Smooth muscle cell (in vitro differentiated cells): ENCODE data around the gene AR. TPM values are rescaled to one million over a fixed set of nuclear protein-coding genes. Genes with fewer than 3 reads are reported as not detected.

Source experiments
- DNase-seq: peaks from one replicate; lab custom pipeline; 2025; ENCODE audit not compliant: unreplicated experiment; lab: John Stamatoyannopoulos, UW
- H2AFZ ChIP-seq: fragments of 200-600 bp; sonication (generic); 2 replicates; pipeline ENCODE4 v1.6.0; 2016; ENCODE audit warnings: antibody characterized with exemption, low read depth, mild to moderate bottlenecking
- H3F3A ChIP-seq: fragments of 200-600 bp; sonication (generic); 2 replicates; pipeline ENCODE4 v1.6.0; 2017; ENCODE audit warnings: antibody characterized with exemption, low read depth
- H3K27ac ChIP-seq: fragments of 200-600 bp; sonication (generic); 2 replicates; pipeline ENCODE4 v1.5.1; 2016; ENCODE audit warnings: low read depth, mild to moderate bottlenecking
- H3K27me3 ChIP-seq: fragments of 200-600 bp; sonication (generic); 2 replicates; pipeline ENCODE4 v1.6.1; 2016; ENCODE audit warnings: low read depth, mild to moderate bottlenecking
- H3K36me3 ChIP-seq: fragments of 200-600 bp; sonication (generic); 2 replicates; pipeline ENCODE4 v1.5.1; 2016; ENCODE audit warnings: low read depth
- H3K4me1 ChIP-seq: fragments of 200-600 bp; sonication (generic); 2 replicates; pipeline ENCODE4 v1.5.1; 2016; ENCODE audit warnings: low read depth
- H3K4me2 ChIP-seq: fragments of 200-600 bp; sonication (generic); 2 replicates; pipeline ENCODE4 v1.6.0; 2016; ENCODE audit warnings: mild to moderate bottlenecking
- H3K4me3 ChIP-seq: fragments of 200-600 bp; sonication (generic); 2 replicates; pipeline ENCODE4 v1.5.1; 2016; ENCODE audit warnings: mild to moderate bottlenecking
- H3K79me2 ChIP-seq: fragments of 200-600 bp; sonication (generic); 2 replicates; pipeline ENCODE4 v1.6.0; 2016; ENCODE audit warnings: low read depth, mild to moderate bottlenecking
- H3K9ac ChIP-seq: fragments of 200-600 bp; sonication (generic); 2 replicates; pipeline ENCODE4 v1.6.0; 2016; ENCODE audit warnings: low read depth
- H3K9me3 ChIP-seq: fragments of 200-600 bp; sonication (generic); replicated peaks from 2 replicates; pipeline ENCODE4 v1.5.1; 2016; ENCODE audit warnings: low read depth
- H4K20me1 ChIP-seq: fragments of 200-600 bp; sonication (generic); 2 replicates; pipeline ENCODE4 v1.6.0; 2016; ENCODE audit warnings: low read depth
- WGBS: methylation state at CpG from one replicate; pipeline ENCODE4 v1.1.7; 2016; ENCODE audit warnings: low lambda C conversion rate; 5-methylcytosine and 5-hydroxymethylcytosine counted together
- polyA plus RNA-seq: library from polyadenylated mRNA; unstranded; fragments of >200 nt; fragmentation: Nextera tagmentation; extraction: Ambion mirVana; gene quantifications from 2 replicates; pipeline ENCODE4 v1.2.1, GENCODE V29; 2016
- total RNA-seq: library from RNA; depleted of rRNA; stranded (reverse); fragments of >200 nt; gene quantifications from 2 replicates; pipeline ENCODE4 v1.2.3, GENCODE V29; 2014
- TF ChIP-seq, protein P1 (sequence below): fragments of 200-600 bp; sonication (generic); IDR thresholded peaks from 2 replicates; pipeline ENCODE4 v1.5.1; 2017; ENCODE audit warnings: borderline replicate concordance, mild to moderate bottlenecking, antibody characterized with exemption; ENCODE audit not compliant: insufficient read depth, poor library complexity, severe bottlenecking

Gene AR
- total and polyA plus RNA-seq, 2 experiments from 2014 or later, result 0.72 to 2.4 TPM

DNA sequence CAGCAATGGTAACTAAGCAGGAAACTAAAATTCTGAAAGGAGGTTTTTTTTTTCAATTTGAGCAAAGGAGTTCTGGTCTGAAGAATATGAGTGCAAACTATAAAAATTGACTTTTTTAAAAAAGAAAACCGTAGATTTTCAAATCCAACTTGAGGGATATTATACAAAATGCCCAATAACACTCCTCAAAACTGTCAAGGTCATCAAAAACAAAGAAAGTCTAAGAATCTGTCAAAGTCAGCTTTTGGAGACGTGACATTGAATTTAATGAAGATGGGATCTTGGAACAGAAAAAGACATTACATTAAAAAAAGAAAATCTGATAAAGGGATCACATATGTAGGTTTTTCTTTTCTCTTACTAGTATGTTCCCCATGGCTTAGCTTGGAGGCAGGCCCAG, 40.4 kb upstream of the AR start:
- WGBS, result 60% methylated on average over 2 of the region's 2 CpGs
- TF ChIP-seq, protein P1, sequence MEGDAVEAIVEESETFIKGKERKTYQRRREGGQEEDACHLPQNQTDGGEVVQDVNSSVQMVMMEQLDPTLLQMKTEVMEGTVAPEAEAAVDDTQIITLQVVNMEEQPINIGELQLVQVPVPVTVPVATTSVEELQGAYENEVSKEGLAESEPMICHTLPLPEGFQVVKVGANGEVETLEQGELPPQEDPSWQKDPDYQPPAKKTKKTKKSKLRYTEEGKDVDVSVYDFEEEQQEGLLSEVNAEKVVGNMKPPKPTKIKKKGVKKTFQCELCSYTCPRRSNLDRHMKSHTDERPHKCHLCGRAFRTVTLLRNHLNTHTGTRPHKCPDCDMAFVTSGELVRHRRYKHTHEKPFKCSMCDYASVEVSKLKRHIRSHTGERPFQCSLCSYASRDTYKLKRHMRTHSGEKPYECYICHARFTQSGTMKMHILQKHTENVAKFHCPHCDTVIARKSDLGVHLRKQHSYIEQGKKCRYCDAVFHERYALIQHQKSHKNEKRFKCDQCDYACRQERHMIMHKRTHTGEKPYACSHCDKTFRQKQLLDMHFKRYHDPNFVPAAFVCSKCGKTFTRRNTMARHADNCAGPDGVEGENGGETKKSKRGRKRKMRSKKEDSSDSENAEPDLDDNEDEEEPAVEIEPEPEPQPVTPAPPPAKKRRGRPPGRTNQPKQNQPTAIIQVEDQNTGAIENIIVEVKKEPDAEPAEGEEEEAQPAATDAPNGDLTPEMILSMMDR, result no peak

DNA sequence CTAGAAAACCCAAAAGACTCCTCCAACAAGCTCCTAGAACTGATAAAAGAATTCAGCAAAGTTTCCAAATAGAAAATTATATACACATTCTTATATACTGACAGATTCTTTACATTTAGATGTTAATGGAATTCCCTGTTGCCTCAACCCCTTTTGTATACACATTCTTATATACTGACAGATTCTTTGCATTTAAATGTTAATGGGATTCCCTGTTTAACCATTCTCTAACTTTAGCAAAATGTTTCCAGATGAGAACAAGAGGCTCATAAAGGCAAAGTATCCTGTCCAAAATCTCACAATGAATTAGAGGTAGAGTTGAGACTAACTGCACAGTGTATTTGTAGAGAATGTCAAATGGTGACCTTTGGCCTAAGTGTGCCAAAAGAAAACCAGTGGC, 23.1 kb upstream of the AR start:
- no peak overlapping the region for H3K27ac ChIP-seq
- H3K4me1 ChIP-seq, result no peaks in the 10 kb centered on the region

More for the DNA sequence above, 40.4 kb upstream of the AR start:
- no peaks in the 10 kb centered on the region for H3K9me3 ChIP-seq
- H3K4me3 ChIP-seq, result no peak overlapping the region
- no peak overlapping the region for H3K27ac ChIP-seq
- H3K36me3 ChIP-seq, result no peaks in the 10 kb centered on the region
- no peaks in the 10 kb centered on the region for H3K4me1 ChIP-seq
- H2AFZ ChIP-seq, result no peak overlapping the region
- no peaks in the 10 kb centered on the region for H4K20me1 ChIP-seq
- H3K9ac ChIP-seq, result no peak overlapping the region
- no peak for DNase-seq
- H3K27me3 ChIP-seq, result no peaks in the 10 kb centered on the region
- no peaks in the 10 kb centered on the region for H3K79me2 ChIP-seq
- H3K4me2 ChIP-seq, result no peak overlapping the region
- no peaks in the 10 kb centered on the region for H3F3A ChIP-seq

DNA sequence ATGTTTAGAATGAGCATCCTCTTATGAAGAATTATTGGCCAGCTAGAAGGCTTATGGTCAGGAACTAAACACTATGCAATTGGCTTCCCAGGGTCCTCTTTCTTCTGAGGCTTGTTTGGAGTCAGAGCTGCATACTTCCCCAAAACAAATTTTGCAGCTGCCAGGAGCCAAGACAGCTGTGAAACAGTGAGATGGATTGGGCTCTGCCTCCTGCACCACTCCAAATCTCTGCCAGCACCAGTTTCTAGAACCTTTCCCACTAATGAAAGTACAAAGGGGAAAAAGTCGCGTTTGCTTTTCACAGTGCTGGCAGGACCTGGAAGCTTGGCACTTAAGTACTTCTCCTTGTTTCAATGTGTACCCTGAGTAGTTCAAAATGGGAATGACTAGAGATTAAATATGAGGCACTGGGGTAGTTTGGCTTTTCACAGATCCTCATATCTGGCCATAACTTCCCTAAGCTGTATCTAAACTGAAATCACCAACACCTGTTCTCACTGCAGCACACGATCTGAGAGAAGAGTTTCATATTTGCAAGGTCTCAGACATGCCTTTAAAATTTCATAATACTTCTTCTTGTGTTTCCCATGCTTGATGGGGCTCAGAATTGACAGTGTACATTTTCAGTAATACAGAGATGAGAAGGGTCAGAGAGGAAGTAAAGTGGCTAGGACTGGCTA, 20.7 kb upstream of the AR start:
- Histone ChIP-seq H4K20me1 (no peaks in the 10 kb centered on the region), H3K27me3 (no peaks in the 10 kb centered on the region), H3K79me2 (no peaks in the 10 kb centered on the region), H3K4me1 (no peaks in the 10 kb centered on the region), H2AFZ (no peak overlapping the region), H3K27ac (no peak overlapping the region), H3K4me3 (no peak overlapping the region), H3K4me2 (no peak overlapping the region), H3K36me3 (no peaks in the 10 kb centered on the region), H3K9me3 (no peaks in the 10 kb centered on the region), H3K9ac (no peak overlapping the region), H3F3A (no peaks in the 10 kb centered on the region)
- 79% methylated on average over 3 of the region's 3 CpGs for WGBS
- DNase-seq, result no peak
- TF ChIP-seq, protein P1, result no peak

More for the DNA sequence above, 23.1 kb upstream of the AR start:
- H3K9me3 ChIP-seq, result no peaks in the 10 kb centered on the region
- H3K27me3 ChIP-seq, result no peaks in the 10 kb centered on the region
- H3F3A ChIP-seq, result no peaks in the 10 kb centered on the region
- no peak overlapping the region for H3K4me3 ChIP-seq
- no peak for DNase-seq
- TF ChIP-seq, protein P1, result no peak
- no peak overlapping the region for H2AFZ ChIP-seq
- no peaks in the 10 kb centered on the region for H4K20me1 ChIP-seq
- H3K9ac ChIP-seq, result no peak overlapping the region
- no peak overlapping the region for H3K4me2 ChIP-seq
- no peaks in the 10 kb centered on the region for H3K79me2 ChIP-seq
- no peaks in the 10 kb centered on the region for H3K36me3 ChIP-seq

DNA sequence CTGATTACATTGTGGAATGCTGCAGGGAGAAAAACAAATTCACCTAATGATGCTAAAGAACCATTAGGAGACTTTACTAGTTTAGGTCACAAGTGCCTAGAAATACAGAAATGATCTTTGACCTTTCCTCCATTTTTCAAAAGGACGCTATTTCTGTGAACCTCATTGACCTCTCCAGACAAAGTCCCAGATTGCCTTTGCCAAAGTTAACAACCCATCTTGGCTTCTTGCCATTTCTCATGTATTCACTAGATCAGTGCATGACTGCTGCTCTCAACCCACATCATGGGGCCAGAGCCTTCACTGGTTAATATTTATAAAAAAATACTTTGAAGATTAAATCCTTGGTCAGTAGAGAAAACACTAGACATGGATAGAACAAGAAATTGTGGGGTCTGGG, 19.9 kb upstream of the AR start:
- no peaks in the 10 kb centered on the region for H4K20me1 ChIP-seq

More for the DNA sequence above, 19.9 kb upstream of the AR start:
- H3K4me3 ChIP-seq, result no peak overlapping the region
- no peak overlapping the region for H3K9ac ChIP-seq
- WGBS, result 73% methylated on average over 1 of the region's 1 CpG
- DNase-seq, result no peak
- no peaks in the 10 kb centered on the region for H3K36me3 ChIP-seq
- H3K9me3 ChIP-seq, result no peaks in the 10 kb centered on the region
- no peak overlapping the region for H2AFZ ChIP-seq
- TF ChIP-seq, protein P1, result no peak
- no peaks in the 10 kb centered on the region for H3K4me1 ChIP-seq
- H3K4me2 ChIP-seq, result no peak overlapping the region
- H3K27ac ChIP-seq, result no peak overlapping the region
- H3F3A ChIP-seq, result no peaks in the 10 kb centered on the region
- H3K79me2 ChIP-seq, result no peaks in the 10 kb centered on the region
- no peaks in the 10 kb centered on the region for H3K27me3 ChIP-seq
